OCI-LY1 (cell line): ENCODE data around the gene METTL25B.

Experiments
- H2AFZ ChIP-seq: fragments of 200-600 bp; sonication (generic), shearing (Covaris generic); 2 replicates; pipeline ENCODE4 v1.6.0; 2014; ENCODE audit warnings: antibody characterized with exemption, mild to moderate bottlenecking, low read length
- H3F3A ChIP-seq: fragments of 200-600 bp; sonication (generic), shearing (Covaris generic); 2 replicates; pipeline ENCODE4 v1.6.0; 2014; ENCODE audit warnings: mild to moderate bottlenecking, antibody characterized with exemption, low read length, moderate library complexity; ENCODE audit not compliant: insufficient read depth
- H3K27ac ChIP-seq: fragments of 200-600 bp; sonication (generic); 2 replicates; pipeline ENCODE4 v1.5.1; 2014; ENCODE audit warnings: low read length, mixed run types, mild to moderate bottlenecking, low read depth; ENCODE audit not compliant: poor library complexity, severe bottlenecking
- H3K27me3 ChIP-seq: fragments of 200-600 bp; sonication (generic); 2 replicates; pipeline ENCODE4 v1.6.0; 2014; ENCODE audit warnings: antibody characterized with exemption, mild to moderate bottlenecking, low read length, moderate library complexity; ENCODE audit not compliant: insufficient read depth
- H3K36me3 ChIP-seq: fragments of 200-600 bp; sonication (generic); 2 replicates; pipeline ENCODE4 v1.6.1; 2014; ENCODE audit warnings: mild to moderate bottlenecking, antibody characterized with exemption, low read length, moderate library complexity, mixed read lengths; ENCODE audit not compliant: insufficient read depth
- H3K4me1 ChIP-seq: fragments of 200-600 bp; sonication (generic); 2 replicates; pipeline ENCODE4 v1.5.1; 2014; ENCODE audit warnings: mild to moderate bottlenecking, low read length, moderate library complexity; ENCODE audit not compliant: insufficient read depth, severe bottlenecking
- H3K4me2 ChIP-seq: fragments of 200-600 bp; sonication (generic), shearing (Covaris generic); 2 replicates; pipeline ENCODE4 v1.6.1; 2014; ENCODE audit warnings: low read length
- H3K4me3 ChIP-seq: fragments of 200-600 bp; sonication (generic); 2 replicates; pipeline ENCODE4 v1.5.1; 2014; ENCODE audit warnings: low read length, low read depth, mild to moderate bottlenecking, mixed read lengths; ENCODE audit not compliant: poor library complexity, severe bottlenecking
- H3K79me2 ChIP-seq: fragments of 200-600 bp; shearing (Covaris generic); 2 replicates; pipeline ENCODE4 v1.6.1; 2016; ENCODE audit warnings: mixed run types, low read length, mixed read lengths; ENCODE audit not compliant: insufficient read depth
- H3K9ac ChIP-seq: fragments of 200-600 bp; sonication (generic), shearing (Covaris generic); 2 replicates; pipeline ENCODE4 v1.6.1; 2014; ENCODE audit warnings: mild to moderate bottlenecking, low read length, mixed read lengths
- H3K9me2 ChIP-seq: fragments of 200-600 bp; sonication (generic), shearing (Covaris generic); 2 replicates; pipeline ENCODE4 v1.6.1; 2014; ENCODE audit warnings: low read depth, mild to moderate bottlenecking, low read length, mixed read lengths
- H3K9me3 ChIP-seq: fragments of 200-600 bp; shearing (Covaris generic); 2 replicates; pipeline ENCODE4 v1.6.1; 2014; ENCODE audit warnings: low read length, mixed read lengths
- H4K20me1 ChIP-seq: fragments of 200-600 bp; sonication (generic), shearing (Covaris generic); 2 replicates; pipeline ENCODE4 v1.6.0; 2016; ENCODE audit warnings: mild to moderate bottlenecking, low read length; ENCODE audit not compliant: insufficient read depth
- CTCF ChIP-seq: fragments of 200-600 bp; sonication (generic), shearing (Covaris generic); IDR thresholded peaks from 2 replicates; pipeline ENCODE4 v1.5.1; 2017; ENCODE audit warnings: mild to moderate bottlenecking, antibody characterized with exemption, low read length, moderate library complexity, mixed read lengths
- EZH2 ChIP-seq: fragments of 200-600 bp; sonication (generic), shearing (Covaris generic); IDR thresholded peaks from 2 replicates; pipeline ENCODE4 v1.8.0; 2017; ENCODE audit warnings: borderline replicate concordance, mixed run types, mild to moderate bottlenecking, antibody characterized with exemption, low read length, moderate library complexity, mixed read lengths

The METTL25B gene

GRCh38 chr1:156712626-156713025 is 15.6 kb upstream of the METTL25B start:
- no peak overlapping the region for H3K4me3 ChIP-seq
- no peak overlapping the region for H3K9ac ChIP-seq
- TF ChIP-seq CTCF (no peak), EZH2 (no peak)
- H3K4me2 ChIP-seq: no peak overlapping the region
- no peaks in the 10 kb centered on the region for H3K27me3 ChIP-seq
- no peaks in the 10 kb centered on the region for H3K79me2 ChIP-seq
- H4K20me1 ChIP-seq: no peaks in the 10 kb centered on the region
- H3K4me1 ChIP-seq: no peaks in the 10 kb centered on the region
- no peaks in the 10 kb centered on the region for H3K9me3 ChIP-seq
- no peak overlapping the region for H3K27ac ChIP-seq
- no peaks in the 10 kb centered on the region; the same call in 1 of the 2 replicates for H3K36me3 ChIP-seq
- no peaks in the 10 kb centered on the region for H3K9me2 ChIP-seq
- H3F3A ChIP-seq: no peaks in the 10 kb centered on the region
- H2AFZ ChIP-seq: no peak overlapping the region

DNA sequence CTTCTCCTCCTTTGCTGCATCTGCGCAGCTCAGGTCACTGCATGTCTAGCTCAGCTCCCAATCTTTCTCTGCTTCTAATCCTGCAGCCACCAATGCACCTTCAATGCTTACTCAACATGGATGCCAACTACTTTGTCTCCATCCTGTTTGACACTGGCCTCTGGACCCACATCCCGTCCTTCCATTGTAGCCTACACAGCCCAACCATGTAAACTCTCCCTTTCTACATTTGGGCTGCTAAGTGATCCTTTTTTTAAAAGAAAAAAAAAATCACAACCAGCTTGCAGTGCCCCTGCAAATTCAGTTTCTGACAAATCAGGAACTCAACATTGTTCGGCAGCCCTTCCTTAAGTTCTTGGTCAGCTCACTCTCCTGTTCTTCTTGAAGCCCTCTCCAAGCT is 13.4 kb upstream of the METTL25B start:
- no peak overlapping the region for H3K4me2 ChIP-seq
- H3K9me2 ChIP-seq: no peaks in the 10 kb centered on the region
- peaks cover 9% of the 10 kb centered on the region for H3K36me3 ChIP-seq
- no peaks in the 10 kb centered on the region for H3K79me2 ChIP-seq
- no peaks in the 10 kb centered on the region for H3K4me1 ChIP-seq
- H3K27me3 ChIP-seq: no peaks in the 10 kb centered on the region
- H3K9ac ChIP-seq: no peak overlapping the region
- H4K20me1 ChIP-seq: no peaks in the 10 kb centered on the region; the same call in 1 of the 2 replicates
- no peak for TF ChIP-seq CTCF
- no peak for TF ChIP-seq EZH2
- H3K27ac ChIP-seq: no peak overlapping the region
- H3K9me3 ChIP-seq: no peaks in the 10 kb centered on the region
- no peaks in the 10 kb centered on the region for H3F3A ChIP-seq
- H3K4me3 ChIP-seq: no peak overlapping the region
- H2AFZ ChIP-seq: no peak overlapping the region

- TF ChIP-seq CTCF (no peak), EZH2 (no peak)
- Histone ChIP-seq H3K9me3 (no peaks in the 10 kb centered on the region), H4K20me1 (no peaks in the 10 kb centered on the region; the same call in 1 of the 2 replicates), H3K4me3 (no peak overlapping the region), H3K36me3 (peaks cover 31% of the 10 kb centered on the region), H2AFZ (no peak overlapping the region), H3K27me3 (no peaks in the 10 kb centered on the region), H3K27ac (no peak overlapping the region), H3K9ac (no peak overlapping the region), H3K4me2 (no peak overlapping the region), H3K9me2 (no peaks in the 10 kb centered on the region), H3K4me1 (no peaks in the 10 kb centered on the region), H3K79me2 (no peaks in the 10 kb centered on the region), H3F3A (no peaks in the 10 kb centered on the region)
Observed at GRCh38 chr1:156717351-156717750, 10.9 kb upstream of the METTL25B start.
